ENCODE results near the gene EVX1. TPM values are rescaled to one million over a fixed set of nuclear protein-coding genes. Genes with fewer than 3 reads are reported as not detected.

EVX1 gene
- total RNA-seq, 1 donor from 2014 or later = 0.79 TPM

DNA sequence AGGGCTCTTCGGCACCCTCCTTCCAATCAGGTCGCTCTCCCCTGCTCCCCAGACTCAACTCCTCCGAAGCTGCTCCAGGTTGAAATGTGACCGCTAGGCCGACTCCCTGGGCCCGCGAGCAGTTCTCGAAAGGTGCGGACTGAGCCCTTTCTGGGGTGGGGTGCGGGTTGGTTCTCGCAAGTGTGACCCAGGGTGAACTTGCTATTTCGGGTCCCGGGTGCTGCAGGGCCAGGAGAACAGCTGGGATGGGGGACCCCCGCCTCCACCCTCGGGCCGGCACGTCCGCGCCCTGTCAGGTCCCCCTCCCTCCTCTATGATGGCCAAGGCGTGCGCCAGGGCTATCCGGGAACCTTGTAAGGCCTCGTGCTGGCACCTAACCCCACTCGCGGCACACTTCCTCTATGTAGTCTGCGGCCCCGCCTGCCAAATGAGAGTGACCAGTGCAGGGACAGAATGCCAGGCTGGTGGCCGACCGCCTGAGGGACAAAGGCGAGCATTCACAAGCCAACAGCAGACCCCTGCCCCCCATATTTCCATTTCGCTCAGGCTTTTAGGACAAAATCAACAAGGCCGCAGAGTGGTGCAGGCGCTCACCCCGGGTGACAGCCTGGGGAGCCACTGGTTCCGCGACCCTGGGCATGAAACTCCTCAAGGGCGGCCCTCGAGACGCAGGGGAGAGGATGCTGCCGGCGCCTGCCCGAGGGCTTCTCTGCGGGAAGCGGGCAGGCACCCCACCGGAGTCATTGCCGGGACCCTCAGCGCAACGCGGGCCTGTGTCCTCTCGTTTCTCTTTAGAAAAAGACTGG lies 29.0 kb upstream of the EVX1 start:
- no peak overlapping the region for H3K4me3 Mint-ChIP-seq
- H3K9me3 Mint-ChIP-seq = no peaks in the 10 kb centered on the region
- no peak overlapping the region for H3K27ac Mint-ChIP-seq (ENCODE audit: unreplicated experiment)
- TF ChIP-seq, protein P1, sequence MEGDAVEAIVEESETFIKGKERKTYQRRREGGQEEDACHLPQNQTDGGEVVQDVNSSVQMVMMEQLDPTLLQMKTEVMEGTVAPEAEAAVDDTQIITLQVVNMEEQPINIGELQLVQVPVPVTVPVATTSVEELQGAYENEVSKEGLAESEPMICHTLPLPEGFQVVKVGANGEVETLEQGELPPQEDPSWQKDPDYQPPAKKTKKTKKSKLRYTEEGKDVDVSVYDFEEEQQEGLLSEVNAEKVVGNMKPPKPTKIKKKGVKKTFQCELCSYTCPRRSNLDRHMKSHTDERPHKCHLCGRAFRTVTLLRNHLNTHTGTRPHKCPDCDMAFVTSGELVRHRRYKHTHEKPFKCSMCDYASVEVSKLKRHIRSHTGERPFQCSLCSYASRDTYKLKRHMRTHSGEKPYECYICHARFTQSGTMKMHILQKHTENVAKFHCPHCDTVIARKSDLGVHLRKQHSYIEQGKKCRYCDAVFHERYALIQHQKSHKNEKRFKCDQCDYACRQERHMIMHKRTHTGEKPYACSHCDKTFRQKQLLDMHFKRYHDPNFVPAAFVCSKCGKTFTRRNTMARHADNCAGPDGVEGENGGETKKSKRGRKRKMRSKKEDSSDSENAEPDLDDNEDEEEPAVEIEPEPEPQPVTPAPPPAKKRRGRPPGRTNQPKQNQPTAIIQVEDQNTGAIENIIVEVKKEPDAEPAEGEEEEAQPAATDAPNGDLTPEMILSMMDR (conservative IDR thresholded peaks at IDR 0.05) = no peak
- no peaks in the 10 kb centered on the region for H3K4me1 Mint-ChIP-seq
- DNase-seq (ENCODE audit: low read depth, low spot score) = no peak
- no peaks in the 10 kb centered on the region for H3K36me3 Mint-ChIP-seq (ENCODE audit: low read depth)
- peaks cover 99% of the 10 kb centered on the region for H3K27me3 Mint-ChIP-seq (ENCODE audit: low read depth)

DNA sequence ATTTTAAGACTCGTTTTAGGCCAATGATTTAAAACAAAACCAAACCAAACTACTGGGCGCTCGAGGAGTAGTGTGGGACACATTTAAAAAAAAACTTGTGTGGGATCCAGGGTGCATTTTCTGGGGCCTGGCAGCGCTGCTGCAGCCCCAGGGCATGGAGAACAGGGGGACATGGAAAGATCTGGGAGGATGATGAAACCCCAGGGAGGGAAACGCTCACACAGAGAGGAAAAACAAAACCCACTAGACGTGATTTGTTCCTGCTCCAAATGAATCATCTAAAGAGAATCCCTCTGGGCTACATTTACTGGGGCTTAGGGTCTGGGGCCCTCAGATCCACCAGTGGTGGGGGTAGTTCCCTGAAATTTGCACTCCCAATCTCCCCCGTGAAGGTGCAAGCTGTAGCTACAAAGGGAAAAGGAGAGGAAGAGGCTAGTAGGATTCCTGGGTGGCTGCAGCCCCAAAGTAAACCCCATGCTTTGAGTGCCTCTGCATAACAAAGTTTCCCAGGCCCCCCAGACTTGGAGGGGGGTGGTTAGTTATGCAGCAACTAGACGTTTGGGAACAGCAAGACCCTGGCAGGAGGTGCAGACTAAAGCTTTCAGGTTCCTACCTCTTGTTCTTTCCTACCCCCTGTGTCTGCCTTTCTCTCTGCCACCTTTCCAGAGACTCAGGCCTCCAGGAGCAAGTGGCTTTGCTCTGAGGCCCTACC lies 28.2 kb upstream of the EVX1 start:
- peak overlapping the region; percentile 33 for H3K4me3 Mint-ChIP-seq
- H3K27ac Mint-ChIP-seq (ENCODE audit: unreplicated experiment) = no peak overlapping the region
- no peaks in the 10 kb centered on the region for H3K36me3 Mint-ChIP-seq (ENCODE audit: low read depth)
- peaks cover 98% of the 10 kb centered on the region for H3K27me3 Mint-ChIP-seq (ENCODE audit: low read depth)
- TF ChIP-seq, protein P1 (conservative IDR thresholded peaks at IDR 0.05) = no peak
- H3K4me1 Mint-ChIP-seq = no peaks in the 10 kb centered on the region
- no peak for DNase-seq (ENCODE audit: low read depth, low spot score)
- no peaks in the 10 kb centered on the region for H3K9me3 Mint-ChIP-seq

DNA sequence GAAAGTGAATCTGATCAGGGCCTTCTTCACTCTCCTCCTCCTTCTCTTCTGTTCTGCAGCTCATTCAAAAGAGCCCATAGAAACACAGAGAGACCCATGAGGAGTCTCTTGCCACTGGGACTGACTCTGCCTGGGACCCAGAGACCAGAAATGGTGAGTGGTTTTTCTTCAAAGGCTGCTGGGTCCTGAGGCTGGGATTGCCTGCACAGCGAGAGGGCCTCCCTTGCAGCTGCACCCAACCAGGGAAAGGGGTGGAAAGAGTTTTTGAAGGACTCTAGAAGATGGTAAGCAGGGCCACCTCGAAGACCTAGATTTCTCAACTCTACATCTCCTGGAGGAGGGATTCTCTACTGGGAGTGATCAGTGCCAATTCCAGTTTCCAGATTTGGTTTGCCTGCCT lies 27.2 kb upstream of the EVX1 start:
- no peaks in the 10 kb centered on the region for H3K36me3 Mint-ChIP-seq (ENCODE audit: low read depth)
- no peak overlapping the region for H3K4me3 Mint-ChIP-seq
- no peak overlapping the region for H3K27ac Mint-ChIP-seq (ENCODE audit: unreplicated experiment)
- TF ChIP-seq, protein P1 (conservative IDR thresholded peaks at IDR 0.05) = no peak
- H3K27me3 Mint-ChIP-seq (ENCODE audit: low read depth) = peaks cover 96% of the 10 kb centered on the region
- no peak for DNase-seq (ENCODE audit: low read depth, low spot score)
- H3K4me1 Mint-ChIP-seq = no peaks in the 10 kb centered on the region
- no peaks in the 10 kb centered on the region for H3K9me3 Mint-ChIP-seq

DNA sequence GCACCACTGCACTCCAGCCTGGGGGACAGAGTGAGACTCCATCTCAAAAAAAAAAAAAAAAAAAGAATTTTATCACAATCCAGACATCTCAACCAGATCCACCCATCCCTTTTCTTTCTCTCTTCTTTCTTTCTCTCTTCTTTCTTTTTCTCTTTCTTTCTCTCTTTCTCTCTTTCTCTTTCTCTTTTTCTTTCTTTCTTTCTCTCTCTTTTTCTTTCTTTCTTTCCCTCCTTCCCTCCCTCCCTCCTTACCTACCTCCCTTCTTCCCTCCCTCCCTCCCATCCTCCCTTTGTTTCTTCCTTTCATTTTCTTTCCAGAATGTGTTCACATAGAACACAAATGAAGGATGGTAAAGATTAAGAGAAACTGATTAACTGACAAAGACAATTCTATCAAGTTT lies 24.7 kb upstream of the EVX1 start:
- DNase-seq (ENCODE audit: low read depth, low spot score) = no peak
- Mint-ChIP-seq H3K27me3 (ENCODE audit: low read depth) (peaks cover 94% of the 10 kb centered on the region), H3K4me3 (no peak overlapping the region), H3K36me3 (ENCODE audit: low read depth) (no peaks in the 10 kb centered on the region), H3K4me1 (no peaks in the 10 kb centered on the region), H3K27ac (ENCODE audit: unreplicated experiment) (no peak overlapping the region), H3K9me3 (no peaks in the 10 kb centered on the region)
- TF ChIP-seq, protein P1 (conservative IDR thresholded peaks at IDR 0.05) = no peak

DNA sequence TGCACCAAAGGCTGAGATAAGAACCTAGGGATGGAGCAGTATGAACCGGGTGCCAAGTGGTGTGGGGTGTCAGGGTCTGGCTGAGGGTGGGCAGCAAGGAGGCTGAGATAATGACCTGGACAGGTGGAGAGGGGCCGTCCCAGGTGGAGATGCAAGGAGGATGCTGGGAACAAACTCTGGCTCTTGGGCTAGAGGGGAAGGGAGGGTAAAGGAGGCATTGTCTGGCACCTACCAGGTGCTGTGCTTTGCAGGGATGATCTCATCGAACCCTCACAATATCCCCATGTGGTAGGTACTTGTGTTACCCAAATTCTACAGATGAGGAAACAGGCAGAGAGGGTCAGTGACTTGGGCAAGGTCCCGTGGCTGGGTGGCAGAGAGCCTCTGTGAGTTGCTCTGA lies 22.8 kb upstream of the EVX1 start:
- no peaks in the 10 kb centered on the region for H3K9me3 Mint-ChIP-seq
- TF ChIP-seq, protein P1 (conservative IDR thresholded peaks at IDR 0.05) = no peak
- H3K4me1 Mint-ChIP-seq = no peaks in the 10 kb centered on the region
- H3K27me3 Mint-ChIP-seq (ENCODE audit: low read depth) = peaks cover 95% of the 10 kb centered on the region
- no peak overlapping the region for H3K4me3 Mint-ChIP-seq
- H3K27ac Mint-ChIP-seq (ENCODE audit: unreplicated experiment) = no peak overlapping the region
- no peak for DNase-seq (ENCODE audit: low read depth, low spot score)
- H3K36me3 Mint-ChIP-seq (ENCODE audit: low read depth) = no peaks in the 10 kb centered on the region
